HepG2 (cell line): Measurements from ENCODE around the gene VBP1. TPM values are rescaled to one million over a fixed set of nuclear protein-coding genes. Genes with fewer than 3 reads are reported as not detected.

Experiments used
- BORCS8-MEF2B ChIP-seq: sonication (generic); formaldehyde crosslinking; IDR thresholded peaks from 2 replicates; pipeline ENCODE4 v1.8.0; 2022; ENCODE audit warnings: mild to moderate bottlenecking, missing genetic modification reagents
- GMEB1 ChIP-seq: sonication (generic); formaldehyde crosslinking; IDR thresholded peaks from 2 replicates; pipeline ENCODE4 v1.5.1; 2020; ENCODE audit warnings: missing genetic modification reagents, mild to moderate bottlenecking, borderline replicate concordance
- HOXA9 ChIP-seq: sonication (generic); formaldehyde crosslinking; IDR thresholded peaks from 2 replicates; pipeline ENCODE4 v1.8.1; 2022; ENCODE audit warnings: missing genetic modification reagents, mild to moderate bottlenecking, moderate library complexity, borderline replicate concordance
- JDP2 ChIP-seq: sonication (generic); formaldehyde crosslinking; IDR thresholded peaks from 2 replicates; pipeline ENCODE4 v1.8.1; 2022; ENCODE audit warnings: missing genetic modification reagents, borderline replicate concordance
- MZF1 ChIP-seq: sonication (generic); formaldehyde crosslinking; IDR thresholded peaks from 2 replicates; pipeline ENCODE4 v1.8.1; 2023; ENCODE audit warnings: mild to moderate bottlenecking, missing genetic modification reagents, borderline replicate concordance
- NCOA5 ChIP-seq: sonication (generic); formaldehyde crosslinking; IDR thresholded peaks from 2 replicates; pipeline ENCODE4 v1.4.0; 2020; ENCODE audit warnings: missing genetic modification reagents
- NFKBIZ ChIP-seq: IDR thresholded peaks from 2 replicates; pipeline ENCODE4 v1.6.1; 2018; ENCODE audit warnings: missing genetic modification reagents, missing compliant biosample characterization
- PRDM10 ChIP-seq: sonication (generic); formaldehyde crosslinking; IDR thresholded peaks from 2 replicates; pipeline ENCODE4 v1.4.0; 2020; ENCODE audit warnings: low read depth, missing genetic modification reagents
- SNAPC2 ChIP-seq: sonication (generic); formaldehyde crosslinking; IDR thresholded peaks from 2 replicates; pipeline ENCODE4 v1.8.1; 2022; ENCODE audit warnings: mild to moderate bottlenecking, missing genetic modification reagents
- polyA plus RNA-seq, 8 experiments: library from polyadenylated mRNA; depleted of rRNA in 3 of 8; stranded (reverse) in 7 of 8; unstranded in 1 of 8; fragments of >200 nt; fragmentation: Illumina TruSeq in 4 of 8; extraction: Trizol in 4 of 8; gene quantifications; 2 replicates each; pipeline versions ENCODE4 v1.2.1 to v1.2.3, GENCODE V29; 2011 to 2016; ENCODE audit warnings: low read depth in 4 of 8, missing spikeins in 1 of 8, mixed read lengths in 1 of 8; ENCODE audit not compliant: insufficient read depth in 1 of 8
- total RNA-seq, 5 experiments: library from RNA; depleted of rRNA; stranded (reverse); fragments of >200 nt; fragmentation: Illumina TruSeq; extraction: Trizol; gene quantifications; 2 replicates each; pipeline ENCODE4 v1.2.3, GENCODE V29; 2016; ENCODE audit warnings: low read depth in 1 of 5

The VBP1 gene
- total and polyA plus RNA-seq, 2 of the 13 experiments (the other 11 are each of a cell fraction or from before 2014, with no cell fraction given) = 20.4 to 72.6 TPM

- no peak for TF ChIP-seq BORCS8-MEF2B (CRISPR knock-in tag)
- no peak for TF ChIP-seq SNAPC2 (CRISPR knock-in tag)
- no peak for TF ChIP-seq HOXA9 (CRISPR knock-in tag)
- no peak for TF ChIP-seq MZF1 (CRISPR knock-in tag)
- no peak for TF ChIP-seq GMEB1 (CRISPR knock-in tag)
- no peak for TF ChIP-seq NFKBIZ (CRISPR knock-in tag)
- no peak for TF ChIP-seq NCOA5 (CRISPR knock-in tag)
- no peak for TF ChIP-seq JDP2 (CRISPR knock-in tag)
- no peak for TF ChIP-seq PRDM10 (CRISPR knock-in tag)
These were observed 5.1 kb upstream of the VBP1 start (continued) for GRCh38 chrX:155211208-155211607.
